Hematopoietic multipotent progenitor cell treated with erythropoietin and hydrocortisone succinate and interleukin-3 and kit ligand, for 8 days (in vitro differentiated cells): ENCODE measurements around the gene TTLL11.

Experiments used
- DNase-seq: peaks from one replicate; pipeline ENCODE4 v3.0.0-alpha.2; 2015

TTLL11 gene

DNA sequence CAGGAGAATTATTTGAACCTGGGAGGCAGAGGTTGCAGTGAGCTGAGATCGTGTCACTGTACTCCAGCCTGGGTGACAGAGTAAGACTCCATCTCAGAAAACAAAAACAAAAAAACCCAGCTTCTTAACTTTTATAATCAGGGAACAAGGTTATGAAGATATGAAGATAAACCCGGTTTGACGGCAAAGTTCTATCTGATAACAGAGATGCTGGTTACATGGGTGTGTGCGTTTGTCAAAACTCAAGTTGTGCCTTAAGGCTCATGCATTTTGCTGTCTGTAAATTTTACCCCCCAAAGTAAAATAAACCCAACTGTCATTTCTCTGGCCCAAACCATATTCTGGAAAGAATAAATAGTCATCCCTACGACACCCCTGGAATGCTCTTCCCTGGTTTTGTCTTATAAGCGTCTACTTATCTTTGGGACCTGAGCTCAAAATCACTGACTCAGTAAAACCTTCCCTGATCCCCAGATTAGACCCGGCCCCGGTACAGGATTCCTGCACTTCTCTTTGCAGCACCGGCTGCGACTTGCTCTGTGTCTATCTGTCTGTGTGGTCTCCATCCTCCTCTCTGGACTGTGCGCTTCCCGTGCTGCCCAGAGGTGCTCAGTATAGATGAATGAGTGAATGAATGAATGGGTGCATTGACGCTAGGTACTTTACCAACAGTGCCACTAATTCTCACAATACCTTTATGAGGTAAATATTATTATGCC lies 269.5 kb downstream of the TTLL11 start:
- DNase-seq = no peak

DNA sequence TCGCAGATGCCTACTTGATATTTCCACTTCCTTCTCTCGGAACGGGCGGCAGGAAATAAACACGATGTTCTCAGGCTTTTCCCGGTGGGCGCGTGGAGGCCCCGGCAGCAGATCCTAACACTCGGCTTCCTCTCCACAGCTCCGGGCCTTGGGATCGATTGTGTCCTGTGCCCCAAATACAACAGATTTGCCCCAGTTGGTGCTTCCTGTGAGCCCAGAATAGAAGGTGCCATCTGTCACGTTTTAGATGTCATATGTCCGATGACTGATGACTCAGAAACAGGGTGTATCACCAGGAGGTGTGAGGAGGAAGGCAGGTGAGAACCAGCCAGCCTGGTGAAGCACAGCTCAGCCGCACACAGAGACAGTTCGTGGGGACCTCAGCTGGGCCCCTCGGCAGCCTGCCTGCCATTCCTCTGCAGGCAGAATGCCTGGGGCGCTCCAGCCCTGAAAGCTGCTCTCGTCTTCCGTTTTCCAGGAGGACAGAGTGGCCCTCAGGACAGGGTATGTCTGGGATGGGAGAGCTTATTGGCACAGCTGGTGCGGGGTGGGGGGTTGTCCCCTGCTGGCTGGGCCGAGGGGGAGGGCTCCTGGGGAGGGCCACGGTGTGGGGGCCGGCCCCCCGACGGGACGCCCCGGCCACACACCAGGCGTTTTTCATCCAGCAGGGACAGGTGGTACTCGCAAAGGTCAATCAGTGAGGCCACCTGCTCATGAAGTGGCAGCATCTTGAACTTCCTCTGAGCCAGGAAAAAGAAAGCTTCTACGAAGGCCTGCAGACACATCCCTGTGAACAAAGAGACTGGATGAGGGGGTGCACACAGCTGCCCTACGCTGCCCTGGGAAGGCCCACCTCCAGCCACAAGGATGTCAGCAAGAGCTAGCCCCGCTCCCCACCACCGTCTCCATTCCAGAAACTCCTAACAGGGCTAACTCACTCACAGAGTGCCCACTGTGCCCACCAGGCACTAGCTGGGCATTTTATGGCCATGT lies 270.7 kb downstream of the TTLL11 start:
- DNase-seq = no peak

DNA sequence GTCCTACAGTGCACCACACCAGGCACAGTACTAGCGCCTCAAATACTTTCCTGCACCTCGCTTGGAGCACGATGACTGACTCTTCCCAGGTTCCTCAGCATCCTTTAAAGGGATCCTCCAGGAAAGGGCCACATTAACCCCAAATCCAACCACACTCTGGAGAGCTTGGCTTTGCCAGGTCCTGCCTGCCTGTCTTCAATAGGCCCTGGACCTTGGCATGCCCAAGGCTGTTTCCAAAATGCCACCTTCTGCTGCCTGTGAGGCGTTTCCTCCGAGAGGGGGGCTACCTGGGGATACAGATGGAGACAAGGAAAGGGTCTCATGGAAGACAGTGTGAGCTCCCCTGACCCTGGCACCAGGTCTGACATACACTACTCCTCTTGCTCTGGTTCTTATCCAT lies 271.8 kb downstream of the TTLL11 start:
- no peak for DNase-seq

DNA sequence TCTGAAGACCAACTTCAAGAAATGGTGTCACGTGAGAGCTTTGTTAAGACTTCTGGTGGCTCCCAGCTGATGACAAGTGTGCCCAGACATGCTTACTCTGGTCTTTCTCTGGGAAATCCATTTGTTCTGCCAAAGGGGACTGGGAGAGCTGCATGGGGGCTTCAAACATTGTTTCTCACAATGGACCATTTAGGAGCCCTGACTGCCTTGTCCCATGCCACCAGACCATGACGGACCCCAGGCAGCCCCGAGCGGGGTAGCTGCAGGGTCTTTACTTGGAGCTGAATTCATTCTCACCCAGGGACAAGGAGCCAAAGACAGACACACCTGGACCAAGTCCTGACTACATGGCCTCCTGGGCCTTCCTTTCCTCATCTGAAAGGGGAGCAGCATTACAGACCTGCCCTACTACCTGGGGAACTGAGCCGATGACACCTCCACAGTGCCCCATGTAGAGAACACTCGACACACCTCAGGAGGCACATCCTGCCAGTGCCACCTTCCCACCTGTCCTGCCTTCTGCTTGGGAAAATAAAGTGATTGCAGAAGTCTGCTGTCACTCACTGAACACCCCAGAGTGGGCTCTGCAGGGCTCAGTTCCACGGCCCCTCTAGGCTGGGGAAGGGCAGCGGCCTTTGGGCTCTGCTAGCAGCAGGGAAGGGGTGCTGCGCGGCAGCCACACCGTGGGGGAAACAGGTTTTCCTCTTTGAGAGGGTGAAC lies 272.7 kb downstream of the TTLL11 start:
- no peak for DNase-seq

DNA sequence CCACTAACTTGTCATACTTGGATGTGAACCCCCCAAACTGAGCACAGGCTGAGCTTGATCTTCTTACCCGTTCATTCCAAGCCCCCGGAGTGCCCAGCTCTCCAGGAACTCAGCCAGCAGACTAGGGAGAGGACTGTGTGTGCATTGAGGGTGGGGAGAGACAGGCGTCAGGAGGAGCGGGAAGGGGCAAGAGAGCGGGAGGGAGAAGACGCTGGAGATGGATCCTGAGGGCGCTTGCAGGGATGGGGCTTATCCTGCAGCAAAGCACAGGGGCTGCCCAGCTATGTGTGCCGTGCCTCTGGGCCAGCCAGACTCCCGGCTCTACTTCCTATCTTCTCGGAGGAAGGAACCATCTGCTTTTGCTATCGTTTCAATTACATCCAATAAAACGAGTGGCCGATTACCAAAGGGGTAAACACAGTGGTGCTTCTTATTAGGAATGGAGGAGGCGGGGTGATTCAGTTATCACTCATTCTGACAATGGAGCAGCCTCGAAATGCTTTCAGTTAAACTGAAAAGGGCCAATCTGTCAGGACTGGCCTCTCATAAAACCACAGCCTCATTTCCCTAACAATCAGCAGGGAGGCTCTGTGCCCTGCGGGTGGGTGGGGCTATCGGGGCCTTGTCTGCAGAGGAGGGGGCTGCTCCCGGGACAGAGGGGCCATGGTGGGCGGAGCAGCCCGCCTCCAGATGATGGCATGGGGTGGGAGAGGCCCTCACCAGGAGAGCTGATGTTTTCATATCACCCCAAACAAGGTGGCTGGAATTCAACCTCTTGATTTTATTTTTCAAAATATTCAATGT lies 273.5 kb downstream of the TTLL11 start:
- peak; percentile 96 for DNase-seq

DNA sequence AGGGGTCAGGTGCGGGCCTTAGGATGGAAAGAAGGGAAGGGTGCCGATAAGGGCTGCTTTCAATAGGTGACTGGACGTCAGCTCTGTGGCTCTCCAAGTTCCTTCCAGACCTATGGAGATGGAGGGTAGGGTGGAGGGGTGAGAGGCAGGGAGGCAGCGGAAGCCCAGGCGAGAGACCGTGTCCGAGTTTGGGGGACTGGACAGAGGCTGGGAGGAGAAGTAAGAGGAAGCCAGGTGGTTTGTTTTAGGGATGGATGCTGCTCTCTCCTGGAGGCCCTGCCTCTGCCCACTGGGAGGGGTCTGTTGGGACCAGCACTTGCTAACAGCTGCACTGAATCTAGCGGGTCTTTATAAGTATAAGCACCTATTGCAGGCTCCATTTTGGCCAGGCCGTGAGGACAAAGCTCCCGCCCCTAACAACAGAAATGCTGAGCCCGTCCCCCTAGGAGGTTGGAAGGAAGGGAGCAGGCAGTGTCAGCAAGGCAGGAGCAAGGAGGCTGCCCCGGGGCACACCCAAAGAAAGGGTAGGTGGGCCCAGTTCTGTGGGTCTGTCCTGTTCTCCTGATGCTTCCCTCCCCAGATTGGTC lies 274.2 kb downstream of the TTLL11 start:
- peak; percentile 50 for DNase-seq

DNA sequence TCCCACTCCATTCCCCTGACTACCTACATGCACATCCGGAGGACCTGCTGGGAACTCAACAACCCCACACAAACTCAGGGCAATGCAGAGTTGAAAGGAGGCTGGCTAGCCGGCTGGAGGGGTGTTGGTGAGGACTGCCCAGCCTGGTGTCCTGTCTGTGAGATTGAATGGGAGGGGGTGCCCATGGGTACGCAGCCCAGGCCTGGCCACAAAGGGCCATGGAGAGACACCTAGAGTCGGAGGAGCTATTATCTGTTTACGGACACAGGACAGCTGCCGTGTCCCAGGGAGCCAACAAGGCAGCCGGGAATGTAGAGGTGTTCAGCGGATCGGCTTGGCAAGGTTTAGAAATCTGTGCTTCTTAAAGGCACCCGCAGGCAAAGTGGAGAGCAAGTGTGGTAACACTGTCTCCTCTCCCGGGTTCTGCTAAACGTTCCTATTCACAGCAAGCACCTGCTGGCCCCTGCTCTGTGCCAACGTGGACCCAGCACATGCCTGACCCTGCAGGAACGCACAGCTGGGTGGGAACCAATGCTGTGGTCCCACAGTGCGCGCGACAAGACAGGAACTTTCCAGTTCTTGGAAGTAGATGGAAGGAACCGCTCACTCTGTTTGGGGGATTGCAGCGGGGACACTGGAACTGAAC lies 275.0 kb downstream of the TTLL11 start:
- no peak for DNase-seq

DNA sequence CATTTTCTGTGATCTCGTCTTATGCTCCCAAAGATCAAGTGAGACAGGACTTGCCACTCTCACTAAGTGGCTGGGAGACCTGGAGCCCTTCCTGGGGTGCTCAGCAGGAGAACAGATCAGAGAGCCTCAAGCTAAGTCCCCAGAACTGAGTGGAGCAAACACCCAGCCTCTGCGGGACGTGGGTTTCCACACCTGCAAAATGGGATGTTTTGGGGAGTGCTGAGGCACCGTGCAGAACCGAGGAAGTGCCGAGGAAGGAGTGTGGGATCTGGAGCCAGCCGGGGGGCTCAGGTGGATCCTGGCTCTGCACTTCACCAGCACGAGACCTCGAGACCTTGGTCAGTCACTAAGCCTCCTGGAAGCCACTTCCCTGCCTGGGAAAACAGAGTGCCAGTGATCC lies 275.6 kb downstream of the TTLL11 start:
- no peak for DNase-seq

DNA sequence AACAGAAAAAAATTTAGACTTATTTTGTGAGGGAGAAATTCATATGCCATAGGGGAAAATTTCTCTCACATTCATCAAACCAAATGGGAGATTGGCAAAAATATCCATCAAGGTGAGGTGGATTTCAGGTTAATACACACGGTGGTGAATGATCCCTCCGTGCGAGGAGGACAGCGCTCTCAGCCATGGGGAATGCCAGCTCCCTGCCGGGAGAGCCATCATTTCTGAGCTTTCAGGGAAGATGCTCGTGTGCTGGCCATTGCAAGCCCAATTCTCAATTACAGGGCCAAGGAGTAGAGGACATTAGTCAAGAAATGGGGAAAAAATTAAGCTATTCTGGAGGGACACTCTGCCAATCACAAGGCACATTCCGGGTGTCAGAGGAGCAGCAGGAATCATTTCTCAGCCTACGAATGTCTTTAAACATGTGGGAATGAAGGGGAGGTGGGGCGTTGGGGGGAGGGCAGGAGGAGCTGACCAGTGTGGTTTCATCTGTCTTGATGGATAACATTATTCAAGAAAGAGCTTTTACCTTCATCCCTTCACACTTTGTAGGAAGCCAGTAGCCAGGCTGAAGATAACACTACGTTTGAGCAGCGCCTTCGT lies 276.2 kb downstream of the TTLL11 start:
- DNase-seq = peak; percentile 26

DNA sequence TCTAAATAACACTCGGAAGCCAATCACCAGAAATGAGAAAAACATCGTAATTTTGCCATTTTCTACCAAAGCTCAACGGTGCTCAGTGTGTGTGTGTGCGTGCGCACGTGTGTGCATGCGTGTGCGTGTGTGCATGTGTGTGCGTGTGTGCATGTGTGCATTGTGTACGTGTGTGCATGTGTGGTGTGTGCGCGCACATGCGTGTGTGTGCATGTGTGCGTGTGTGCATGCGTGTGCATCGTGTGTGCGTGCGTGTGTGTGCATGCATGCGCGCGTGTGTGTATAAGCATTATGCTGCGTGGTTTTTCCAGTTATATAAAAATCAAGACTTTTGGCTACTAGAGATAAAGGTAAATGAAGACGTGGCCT lies 276.7 kb downstream of the TTLL11 start:
- no peak for DNase-seq

DNA sequence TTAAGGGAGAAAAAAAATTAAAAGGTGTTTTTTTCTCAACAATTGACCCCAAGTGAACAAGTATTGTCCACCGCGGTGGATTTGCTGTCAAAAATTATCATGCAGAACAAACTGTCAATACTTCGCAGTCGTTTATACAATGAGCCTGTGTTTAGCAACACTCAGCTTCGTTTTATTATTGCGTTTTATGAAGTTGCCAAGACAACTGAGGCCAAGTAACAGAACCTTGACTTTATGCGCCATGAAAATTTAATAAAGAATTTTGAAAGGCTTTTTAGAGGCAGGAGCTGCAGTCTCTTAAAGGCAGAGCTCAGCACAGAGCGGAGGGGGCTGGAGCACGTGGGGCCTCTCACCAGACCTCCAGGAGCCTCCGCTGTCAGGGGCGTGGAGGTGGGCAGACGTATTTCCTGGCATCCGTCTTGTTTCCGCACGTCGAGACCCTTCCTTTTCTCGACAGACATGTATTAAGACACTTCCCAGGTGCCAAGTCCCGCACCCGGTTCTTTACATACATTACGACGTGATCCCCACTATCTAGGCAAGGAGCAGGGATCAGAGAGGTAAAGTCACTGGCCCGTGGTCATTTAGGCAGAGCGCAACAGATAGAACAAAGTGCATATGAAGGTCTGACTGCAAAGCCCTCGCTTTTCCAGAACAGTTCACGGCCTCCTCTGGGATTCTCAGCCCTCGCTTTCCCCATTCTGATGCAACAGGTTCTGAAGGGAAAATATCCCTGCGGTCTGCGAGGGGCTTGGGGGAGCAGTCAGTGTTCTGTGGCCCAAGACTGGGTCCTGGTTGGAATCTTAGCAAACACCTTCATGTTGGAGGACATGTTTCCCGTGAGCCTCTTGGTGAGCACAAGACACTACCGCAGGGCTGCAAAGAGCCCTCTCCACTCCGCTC lies 277.3 kb downstream of the TTLL11 start:
- no peak for DNase-seq

DNA sequence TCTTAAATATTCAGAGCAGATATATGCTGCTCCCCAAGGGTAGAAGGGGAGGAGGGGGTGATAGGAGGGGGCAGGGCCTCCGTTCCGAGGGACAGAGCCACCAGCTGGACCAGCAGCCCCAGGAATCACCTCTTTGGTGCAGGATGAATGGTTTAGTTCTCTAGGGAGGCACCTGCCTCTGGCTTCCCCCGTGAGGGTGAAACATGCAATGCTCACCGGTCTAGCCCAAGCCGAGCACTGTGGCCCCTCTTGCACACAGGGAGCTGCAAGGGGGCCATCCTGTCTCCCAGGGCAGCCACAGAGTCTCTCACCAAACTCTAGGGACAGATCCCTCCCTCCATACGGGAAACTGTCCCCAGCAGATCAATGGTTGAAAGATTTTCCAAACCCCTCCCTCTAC lies 278.0 kb downstream of the TTLL11 start:
- no peak for DNase-seq

DNA sequence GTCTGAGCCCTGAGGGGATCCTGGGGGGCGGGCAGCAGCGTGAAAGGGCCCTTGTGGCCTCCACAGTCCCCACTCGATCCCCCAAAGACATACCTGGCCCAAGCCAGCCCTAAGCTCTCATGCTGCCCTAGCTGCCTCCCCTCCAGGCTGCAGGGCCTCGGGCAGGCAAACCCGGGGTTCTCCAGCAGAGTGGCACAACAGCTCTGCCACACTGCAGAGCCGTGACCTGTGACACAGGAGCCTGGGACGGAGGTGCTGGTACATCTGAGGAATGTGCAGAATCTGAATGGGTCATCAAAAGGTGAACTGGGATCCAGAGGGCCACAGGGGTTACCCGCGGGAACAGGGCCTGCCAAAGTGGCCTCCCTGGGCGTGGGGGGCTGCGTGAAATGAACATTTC lies 278.5 kb downstream of the TTLL11 start:
- no peak for DNase-seq

DNA sequence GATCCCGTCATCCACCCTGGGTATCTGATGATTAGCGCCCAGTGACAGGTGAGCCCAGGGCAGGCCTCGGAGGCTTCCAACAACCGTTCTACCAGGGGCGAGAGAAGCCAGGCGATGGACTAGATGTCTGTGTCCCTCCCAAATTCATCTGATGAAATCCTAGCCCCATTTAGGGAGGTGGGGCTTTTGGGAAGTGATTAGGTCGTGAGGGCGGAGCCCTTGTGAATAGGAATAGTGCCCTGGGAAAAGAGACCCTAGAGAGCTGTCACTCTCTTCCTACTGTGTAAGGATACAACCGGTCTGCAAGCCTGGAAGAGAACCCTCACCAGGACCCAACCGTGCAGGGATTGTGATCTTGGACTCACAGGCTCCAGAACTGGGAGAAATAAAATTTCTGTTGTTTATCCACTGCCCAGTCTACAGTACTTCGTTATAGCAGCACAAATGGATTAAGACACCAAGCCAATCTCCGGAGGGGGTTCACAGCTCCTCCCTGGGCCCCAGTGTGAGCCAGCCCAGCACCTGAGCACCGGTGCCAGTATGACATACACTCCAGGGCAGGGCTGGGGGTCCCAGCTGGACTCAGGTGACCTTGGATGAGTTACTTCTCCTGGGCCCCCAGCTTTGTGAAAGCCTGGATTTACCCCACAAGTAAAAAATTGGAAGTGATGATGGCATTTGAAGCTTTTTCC lies 279.4 kb downstream of the TTLL11 start:
- no peak for DNase-seq

DNA sequence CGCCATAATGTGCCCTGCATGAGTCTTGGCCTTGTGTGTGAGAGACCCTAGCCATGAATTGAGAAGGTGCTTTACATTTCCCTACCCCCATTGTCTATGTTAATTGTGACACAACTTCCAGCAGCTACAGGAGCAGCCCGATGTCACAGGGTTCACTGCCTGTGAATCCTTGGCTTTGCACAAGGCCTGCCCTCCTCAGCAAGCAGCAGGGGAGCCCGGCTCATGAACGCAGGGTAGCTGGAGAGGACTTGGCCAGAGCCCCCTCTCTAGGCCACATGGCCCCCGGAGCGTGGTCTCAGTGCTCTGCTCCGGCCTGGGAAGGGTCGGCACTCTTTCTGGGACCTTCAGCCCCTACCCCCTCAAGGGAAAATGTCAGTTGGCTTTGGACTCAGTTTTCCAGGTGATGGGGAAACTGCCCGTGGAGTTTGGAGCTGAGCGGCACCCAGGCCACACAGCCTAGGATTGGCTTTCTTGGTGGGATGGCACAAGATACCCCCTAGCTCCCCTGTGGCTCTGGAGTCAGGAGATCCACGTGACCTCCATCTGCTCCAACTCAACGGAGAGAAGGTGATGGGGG lies 280.9 kb downstream of the TTLL11 start:
- DNase-seq = no peak

DNA sequence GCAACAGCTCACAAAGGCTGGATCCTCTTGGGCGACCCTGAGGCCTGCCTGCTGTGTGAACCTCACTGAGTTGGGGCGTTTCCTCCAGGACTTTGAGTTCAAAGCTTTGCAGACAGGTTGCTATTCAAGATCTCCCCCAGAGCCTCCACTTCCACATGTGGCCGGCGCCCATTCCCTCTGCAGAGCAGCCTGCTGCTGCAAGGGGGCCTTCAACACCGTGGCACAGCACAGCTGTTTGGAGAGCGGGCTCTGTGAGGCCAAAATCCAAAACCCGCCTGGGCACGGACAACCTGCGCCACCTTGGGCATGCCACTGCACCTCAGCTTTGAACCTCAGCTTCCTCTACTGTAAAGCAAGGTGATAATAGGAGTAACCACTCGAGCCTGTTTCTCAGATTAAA lies 281.4 kb downstream of the TTLL11 start:
- DNase-seq = no peak

DNA sequence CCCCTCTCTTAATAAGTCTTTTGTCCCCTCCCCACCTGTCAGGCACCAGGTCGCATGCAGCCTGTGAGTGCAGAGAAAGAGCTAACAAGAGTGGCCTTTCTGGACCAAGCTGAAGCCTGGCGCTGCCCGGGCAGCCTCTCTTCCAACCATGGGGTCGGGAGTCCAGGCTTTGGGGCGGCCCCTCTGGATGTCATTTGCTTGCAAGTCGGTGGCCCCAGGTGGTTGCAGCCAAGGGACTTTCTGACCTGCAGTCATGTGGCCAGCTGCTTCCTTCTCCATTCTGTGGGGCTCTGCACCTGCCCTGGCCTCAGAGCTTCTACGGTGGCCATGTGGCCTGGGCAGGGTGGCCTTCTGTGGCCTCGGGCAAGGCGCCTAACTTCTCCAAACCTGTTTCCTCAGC lies 282.0 kb downstream of the TTLL11 start:
- no peak for DNase-seq

DNA sequence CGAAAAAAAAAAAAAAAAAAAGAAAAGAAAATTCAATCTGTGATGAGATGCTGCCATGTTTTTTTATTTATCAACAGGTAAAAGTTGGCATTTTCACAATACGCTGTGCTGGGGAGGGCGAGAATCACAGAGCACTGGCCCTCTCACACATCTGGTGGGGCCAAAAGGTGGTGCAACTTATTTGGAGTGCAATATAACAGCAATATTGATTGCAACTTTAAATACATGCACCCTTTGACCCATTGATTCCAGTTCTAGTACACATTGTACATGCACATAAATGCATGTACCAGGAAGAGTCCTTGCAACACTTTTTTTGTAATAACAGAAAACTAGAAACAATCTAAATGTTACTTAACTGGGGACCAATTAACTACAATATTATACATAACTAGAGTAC lies 282.6 kb downstream of the TTLL11 start:
- no peak for DNase-seq

DNA sequence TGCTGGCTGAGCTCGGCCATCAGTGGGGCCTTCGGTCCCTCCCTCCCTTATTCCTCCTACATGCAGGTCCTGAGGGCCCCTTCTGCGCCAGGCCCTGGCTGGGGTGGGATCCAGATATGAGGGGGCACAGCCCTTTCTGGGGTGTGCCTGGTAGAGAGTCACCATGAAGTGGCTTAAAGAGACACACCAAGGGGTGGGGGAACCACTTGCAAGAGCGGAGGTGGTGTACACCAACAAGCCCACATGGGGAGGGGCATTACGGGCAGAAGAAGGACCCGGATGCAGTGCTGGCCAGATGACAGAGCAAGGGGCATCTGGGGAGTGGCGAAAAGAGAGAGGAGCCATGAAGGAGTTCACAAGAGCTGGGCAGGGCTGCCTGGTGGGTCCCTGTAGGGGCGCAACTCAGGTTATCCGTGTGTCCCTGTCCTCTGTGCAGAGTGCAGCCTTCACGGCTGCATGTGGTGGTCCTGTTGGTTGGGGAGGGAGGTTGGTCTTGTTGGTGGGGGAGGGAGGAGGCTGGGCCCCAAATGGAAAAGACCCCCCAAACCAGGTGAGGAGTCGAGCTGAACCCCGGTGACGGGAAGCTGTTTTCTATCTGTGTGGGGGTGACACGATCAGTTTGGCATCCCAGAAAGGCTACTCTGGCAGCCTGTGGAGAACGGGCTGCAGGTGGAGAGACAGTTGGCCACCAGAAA lies 283.6 kb downstream of the TTLL11 start:
- DNase-seq = no peak
